ENCODE results near the gene GJE1.

DNA sequence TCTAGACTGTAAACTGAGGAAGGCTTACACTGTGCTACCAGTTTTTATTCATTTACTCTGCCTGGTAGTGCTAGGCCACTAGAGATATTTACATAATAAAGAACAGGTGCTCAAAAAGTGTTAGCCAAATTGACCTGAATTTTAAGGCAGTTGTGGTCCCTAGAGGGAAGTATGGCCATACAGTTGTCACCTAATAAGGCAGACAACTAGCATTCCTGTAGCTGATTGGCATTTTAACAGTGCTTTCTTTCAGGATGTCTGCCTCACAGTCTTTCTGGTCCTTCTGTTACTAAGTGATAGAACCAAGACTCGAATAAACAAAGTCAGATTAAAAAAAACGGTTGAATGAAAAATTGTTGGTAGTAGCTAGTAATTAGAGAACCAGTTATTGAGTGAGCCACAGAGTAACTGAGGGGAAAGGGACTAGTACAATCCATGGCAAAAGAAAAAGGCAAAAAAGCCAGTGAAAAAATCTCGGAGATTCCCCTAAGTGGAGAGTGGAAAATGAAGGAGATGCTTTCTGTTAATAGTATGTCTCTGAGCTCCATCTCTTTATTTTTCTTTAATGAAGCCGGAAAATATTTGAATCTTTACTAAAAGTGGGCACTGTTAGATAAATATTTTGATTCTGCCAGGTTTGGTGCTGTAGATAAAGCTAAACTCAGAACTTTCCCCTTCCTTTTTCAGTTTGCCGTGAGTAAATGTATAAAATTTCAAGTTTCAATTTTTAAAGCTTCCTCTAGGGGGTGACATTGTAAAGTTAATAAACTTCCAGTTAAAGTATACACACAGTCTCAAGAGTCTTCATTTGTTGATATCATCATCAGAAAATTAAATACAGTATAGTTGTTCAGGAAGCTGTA is 23.4 kb downstream of the GJE1 start:
- TF ChIP-seq SUZ12 (IDR thresholded peaks at IDR 0.05; ENCODE audit: extremely low read depth, insufficient read depth, insufficient read length) (no peak), ZNF274 (IDR thresholded peaks at IDR 0.05; ENCODE audit: low read depth, low read length) (no peak)
